CD14-positive monocyte (primary cell): ENCODE measurements around the gene FAM181A. TPM values are rescaled to one million over a fixed set of nuclear protein-coding genes. Genes with fewer than 3 reads are reported as not detected.

Experiments
- DNase-seq, 3 donors: peaks; one replicate each; pipeline ENCODE4 v3.0.0-alpha.2; 2011 to 2022
- H2AFZ ChIP-seq: 2 replicates; pipeline ENCODE4 v1.6.0; 2012; ENCODE audit warnings: mild to moderate bottlenecking, low read depth, low read length, inconsistent platforms; ENCODE audit not compliant: insufficient read depth, poor library complexity, severe bottlenecking
- H3K27ac ChIP-seq, 2 donors: 1 replicate in 1 of 2; 2 replicates in 1 of 2; pipeline ENCODE4 v1.5.1; 2012 to 2013; ENCODE audit warnings: low read length in 2 of 2, control low read depth in 1 of 2, inconsistent platforms in 1 of 2, low read depth in 1 of 2, mild to moderate bottlenecking in 1 of 2
- H3K27me3 ChIP-seq, 2 donors: one replicate each; pipeline versions ENCODE4 v1.6.0 to v1.6.1; 2011 to 2013; ENCODE audit warnings: low read length in 2 of 2; ENCODE audit not compliant: control insufficient read depth in 2 of 2, insufficient read depth in 2 of 2
- H3K36me3 ChIP-seq, 2 donors: replicated peaks in 1 of 2; 1 replicate in 1 of 2; 2 replicates in 1 of 2; pipeline versions ENCODE4 v1.5.1 to v1.6.1; 2012 to 2013; ENCODE audit warnings: low read length in 2 of 2, control low read depth in 1 of 2, inconsistent platforms in 1 of 2, mild to moderate bottlenecking in 1 of 2; ENCODE audit not compliant: insufficient read depth in 2 of 2, control insufficient read depth in 1 of 2
- H3K4me1 ChIP-seq, 2 donors: 1 replicate in 1 of 2; 2 replicates in 1 of 2; pipeline versions ENCODE4 v1.5.1 to v1.6.1; 2012 to 2013; ENCODE audit warnings: low read length in 2 of 2, control low read depth in 1 of 2, inconsistent platforms in 1 of 2, mild to moderate bottlenecking in 1 of 2, moderate library complexity in 1 of 2; ENCODE audit not compliant: insufficient read depth in 2 of 2, control insufficient read depth in 1 of 2
- H3K4me2 ChIP-seq: replicated peaks from 2 replicates; pipeline ENCODE3; 2012; ENCODE audit warnings: low read length, moderate library complexity, mild to moderate bottlenecking; ENCODE audit not compliant: poor library complexity, severe bottlenecking; ENCODE audit errors: extremely low read depth
- H3K4me3 ChIP-seq, 3 experiments: fragments of 200-600 bp in 1 of 3; sonication (generic) in 1 of 3; replicated peaks in 1 of 3; 1 replicate in 2 of 3; 2 replicates in 1 of 3; pipeline ENCODE4 v1.5.1; 2011 to 2013; ENCODE audit warnings: low read length in 3 of 3, mild to moderate bottlenecking in 3 of 3, control low read depth in 2 of 3, low read depth in 2 of 3, inconsistent platforms in 1 of 3, moderate library complexity in 1 of 3
- H3K79me2 ChIP-seq: 2 replicates; pipeline ENCODE4 v1.6.0; 2012; ENCODE audit warnings: mild to moderate bottlenecking, control low read depth, inconsistent platforms, low read length, moderate library complexity; ENCODE audit not compliant: insufficient read depth
- H3K9ac ChIP-seq: 2 replicates; pipeline ENCODE4 v1.6.0; 2017; ENCODE audit warnings: low read length, mild to moderate bottlenecking; ENCODE audit not compliant: insufficient read depth, poor library complexity, severe bottlenecking
- H3K9me3 ChIP-seq, 2 donors: replicated peaks in 1 of 2; 1 replicate in 1 of 2; 2 replicates in 1 of 2; pipeline versions ENCODE4 v1.5.1 to v1.6.1; 2012 to 2013; ENCODE audit warnings: low read length in 2 of 2, control low read depth in 1 of 2; ENCODE audit not compliant: control insufficient read depth in 1 of 2, insufficient read depth in 1 of 2
- H4K20me1 ChIP-seq: 2 replicates; pipeline ENCODE4 v1.6.0; 2012; ENCODE audit warnings: mild to moderate bottlenecking, low read length, control low read depth, moderate library complexity; ENCODE audit not compliant: insufficient read depth
- H3K27ac Mint-ChIP-seq, 7 donors: one replicate each; pipeline ENCODE4 v1.8.0; 2020; ENCODE audit warnings: mild to moderate bottlenecking in 7 of 7, mixed read lengths in 7 of 7, moderate library complexity in 6 of 7, inconsistent platforms in 2 of 7
- H3K27me3 Mint-ChIP-seq, 3 donors: one replicate each; pipeline ENCODE4 v1.8.0; 2021 to 2022; ENCODE audit warnings: low read depth in 3 of 3, mild to moderate bottlenecking in 3 of 3, mixed read lengths in 3 of 3, moderate library complexity in 3 of 3, inconsistent platforms in 1 of 3
- H3K36me3 Mint-ChIP-seq, 2 donors: one replicate each; pipeline ENCODE4 v1.8.0; 2020; ENCODE audit warnings: mixed read lengths in 2 of 2, inconsistent platforms in 1 of 2, mild to moderate bottlenecking in 1 of 2
- H3K4me1 Mint-ChIP-seq: one replicate; pipeline ENCODE4 v1.8.0; 2020; ENCODE audit warnings: mild to moderate bottlenecking, mixed read lengths
- H3K4me3 Mint-ChIP-seq, 2 donors: one replicate each; pipeline ENCODE4 v1.8.0; 2020; ENCODE audit warnings: mild to moderate bottlenecking in 2 of 2, mixed read lengths in 2 of 2, moderate library complexity in 1 of 2
- H3K9me3 Mint-ChIP-seq, 7 donors: one replicate each; pipeline ENCODE4 v1.8.0; 2020 to 2022; ENCODE audit warnings: mixed read lengths in 7 of 7, mild to moderate bottlenecking in 6 of 7, moderate library complexity in 6 of 7, inconsistent platforms in 2 of 7
- CTCF ChIP-seq: fragments of 200-600 bp; IDR thresholded peaks from one replicate; pipeline ENCODE4 v1.8.0; 2022; ENCODE audit warnings: antibody characterized with exemption, mild to moderate bottlenecking
- WGBS: methylation state at CpG from one replicate; pipeline ENCODE4 v1.1.5; 2013; ENCODE audit warnings: missing lambda C conversion rate; ENCODE audit not compliant: insufficient coverage; 5-methylcytosine and 5-hydroxymethylcytosine counted together
- intact Hi-C, 2 donors: fragments of 100-400 bp; cut with micrococcal nuclease; formaldehyde crosslinking; loops; one replicate each; pipeline versions ENCODE4 v1.15.0 to v1.15.1; 2023
- polyA plus RNA-seq, 3 donors: library from polyadenylated mRNA; depleted of rRNA in 1 of 3; unstranded in 2 of 3; stranded (reverse) in 1 of 3; fragments of 300-500 nt in 2 of 3; fragments of >200 nt in 1 of 3; fragmentation: Illumina TruSeq in 2 of 3; gene quantifications; 1 replicate in 2 of 3; 2 replicates in 1 of 3; pipeline ENCODE4 v1.2.3, GENCODE V29; 2012 to 2021

FAM181A gene
- polyA plus RNA-seq, 3 donors, result not detected

- Mint-ChIP-seq H3K27me3 (peaks cover 4 to 10% (median 5%) of the 10 kb centered on the region in 3 donors), H3K4me3 (no peak overlapping the region), H3K27ac (no peak overlapping the region), H3K9me3 (peaks cover 0 to 3% (median 0%) of the 10 kb centered on the region in 7 donors), H3K36me3 (no peaks in the 10 kb centered on the region), H3K4me1 (no peaks in the 10 kb centered on the region)
- Histone ChIP-seq H3K27me3 (no peaks in the 10 kb centered on the region), H3K4me2 (no peak overlapping the region), H3K36me3 (no peaks in the 10 kb centered on the region), H4K20me1 (no peaks in the 10 kb centered on the region), H3K9me3 (peaks cover 0 to 2% of the 10 kb centered on the region in 2 donors), H3K9ac (no peak overlapping the region), H3K4me1 (no peaks in the 10 kb centered on the region), H3K79me2 (no peaks in the 10 kb centered on the region), H3K4me3 (no peak overlapping the region), H2AFZ (no peak overlapping the region), H3K27ac (no peak overlapping the region)
- no peak for DNase-seq
- intact Hi-C loops, result no loop called here
- WGBS, result 94% methylated on average over 8 of the region's 8 CpGs
- no peak for TF ChIP-seq CTCF
These were observed 3.5 kb upstream of the FAM181A start for GRCh38 chr14:93923626-93924025.

GRCh38 chr14:93924592-93925355 lies 2.4 kb upstream of the FAM181A start:
- WGBS, result 91% methylated on average over 9 of the region's 14 CpGs
- peaks cover 4 to 13% (median 5%) of the 10 kb centered on the region in 3 donors for H3K27me3 Mint-ChIP-seq
- H3K9me3 Mint-ChIP-seq, result peaks cover 0 to 3% (median 0%) of the 10 kb centered on the region in 7 donors
- no peaks in the 10 kb centered on the region for H3K4me1 Mint-ChIP-seq
- H3K27ac Mint-ChIP-seq, result no peak overlapping the region
- Histone ChIP-seq H2AFZ (no peak overlapping the region), H3K27ac (no peak overlapping the region), H4K20me1 (no peaks in the 10 kb centered on the region), H3K4me1 (no peaks in the 10 kb centered on the region), H3K9ac (no peak overlapping the region), H3K4me2 (no peak overlapping the region), H3K79me2 (no peaks in the 10 kb centered on the region), H3K4me3 (no peak overlapping the region), H3K36me3 (no peaks in the 10 kb centered on the region), H3K27me3 (no peaks in the 10 kb centered on the region), H3K9me3 (no peaks in the 10 kb centered on the region)
- no peak for DNase-seq
- no peaks in the 10 kb centered on the region for H3K36me3 Mint-ChIP-seq
- no peak for TF ChIP-seq CTCF
- H3K4me3 Mint-ChIP-seq, result no peak overlapping the region
- intact Hi-C loops, result no loop called here
